Measurements from ENCODE around the gene BCL2L14. TPM values are rescaled to one million over a fixed set of nuclear protein-coding genes. Genes with fewer than 3 reads are reported as not detected.

Gene BCL2L14
- total RNA-seq, 1 experiment from 2014 or later = 0.30 TPM

DNA sequence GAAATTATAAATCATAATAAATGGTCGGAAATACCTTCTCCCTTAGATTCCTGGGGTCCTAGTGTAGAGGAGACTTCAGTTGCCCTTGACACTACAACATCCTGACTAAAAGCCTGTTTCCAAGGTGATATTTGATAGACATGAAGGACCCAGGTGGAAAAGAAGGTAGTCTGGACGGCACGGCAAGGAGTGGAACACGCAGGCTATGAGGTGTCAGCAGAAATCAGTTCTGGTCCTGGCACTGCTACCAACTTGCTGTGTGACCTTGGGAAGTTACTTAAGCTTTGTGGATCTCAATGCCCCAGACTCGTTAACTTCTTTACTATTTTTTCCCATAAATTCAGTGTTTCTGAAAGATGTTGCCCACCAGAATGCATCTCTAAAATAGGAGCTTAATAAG is 36.9 kb upstream of the BCL2L14 start:
- intact Hi-C loops (cut with micrococcal nuclease) = loop anchor here (1.0 to 10.0 kb wide), 5 partner anchors 299 to 1263 kb away; no protein-coding TSS in a partner anchor
- no peak for DNase-seq (ENCODE audit: low read depth, low spot score)
- TF ChIP-seq, protein P1, sequence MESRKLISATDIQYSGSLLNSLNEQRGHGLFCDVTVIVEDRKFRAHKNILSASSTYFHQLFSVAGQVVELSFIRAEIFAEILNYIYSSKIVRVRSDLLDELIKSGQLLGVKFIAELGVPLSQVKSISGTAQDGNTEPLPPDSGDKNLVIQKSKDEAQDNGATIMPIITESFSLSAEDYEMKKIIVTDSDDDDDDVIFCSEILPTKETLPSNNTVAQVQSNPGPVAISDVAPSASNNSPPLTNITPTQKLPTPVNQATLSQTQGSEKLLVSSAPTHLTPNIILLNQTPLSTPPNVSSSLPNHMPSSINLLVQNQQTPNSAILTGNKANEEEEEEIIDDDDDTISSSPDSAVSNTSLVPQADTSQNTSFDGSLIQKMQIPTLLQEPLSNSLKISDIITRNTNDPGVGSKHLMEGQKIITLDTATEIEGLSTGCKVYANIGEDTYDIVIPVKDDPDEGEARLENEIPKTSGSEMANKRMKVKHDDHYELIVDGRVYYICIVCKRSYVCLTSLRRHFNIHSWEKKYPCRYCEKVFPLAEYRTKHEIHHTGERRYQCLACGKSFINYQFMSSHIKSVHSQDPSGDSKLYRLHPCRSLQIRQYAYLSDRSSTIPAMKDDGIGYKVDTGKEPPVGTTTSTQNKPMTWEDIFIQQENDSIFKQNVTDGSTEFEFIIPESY (IDR thresholded peaks at IDR 0.05; ENCODE audit: extremely low read depth, insufficient replicate concordance, low read length) = no peak
- no peak for TF ChIP-seq EZH2phosphoT487 (IDR thresholded peaks at IDR 0.05; ENCODE audit: borderline replicate concordance)
- Histone ChIP-seq H3K79me2 (ENCODE audit: insufficient read depth, low read length) (no peaks in the 10 kb centered on the region), H3K27ac (ENCODE audit: low read depth, low read length) (no peak overlapping the region), H3K4me3 (replicated peaks in 1 of 2; ENCODE audit: low read depth in 1 of 2, low read length in 2 of 2) (no peak overlapping the region), H3K9me2 (ENCODE audit: insufficient read depth) (no peaks in the 10 kb centered on the region), H3K4me2 (ENCODE audit: low read length) (no peak overlapping the region), H3K9ac (ENCODE audit: low read length) (no peak overlapping the region), H3K27me3 (ENCODE audit: insufficient read depth, low read length) (no peaks in the 10 kb centered on the region), H3K36me3 (ENCODE audit: control insufficient read depth in 1 of 2, insufficient read depth in 2 of 2, low read length in 2 of 2) (no peaks in the 10 kb centered on the region), H3K9me3 (ENCODE audit: control insufficient read depth in 1 of 2, insufficient read depth in 1 of 2, low read depth in 1 of 2, low read length in 2 of 2) (no peaks in the 10 kb centered on the region), H4K20me1 (ENCODE audit: insufficient read depth) (no peaks in the 10 kb centered on the region), H2AFZ (ENCODE audit: low read depth, low read length, poor library complexity, severe bottlenecking) (no peak overlapping the region), H3K4me1 (ENCODE audit: control insufficient read depth in 1 of 2, insufficient read depth in 2 of 2, low read length in 2 of 2) (peaks cover 0 to 6% of the 10 kb centered on the region in 2 experiments; a peak in 2 of 4 replicates)
- CTCF ChIA-PET = interaction anchor here (1.1 to 3.6 kb wide), 8 partner anchors 8 to 1263 kb away, joined by 3 to 88 read pairs (median 6); no protein-coding TSS in a partner anchor
- BruUV-seq (replicated peaks) = no TSS peak
- POLR2A ChIA-PET = interaction anchor here (1.8 kb wide), 1 partner anchor 453 kb away, joined by 8 read pairs; no protein-coding TSS in a partner anchor
- RAD21 ChIA-PET (ENCODE audit: low non-redundant PET in 1 of 2, low total read pairs in 2 of 2, uncharacterized antibody in 2 of 2, unreplicated experiment in 2 of 2) = interaction anchor here (0.6 to 2.0 kb wide), 9 partner anchors 17 to 1283 kb away, joined by 3 to 8 read pairs (median 4); no protein-coding TSS in a partner anchor
- ATAC-seq = no peak

DNA sequence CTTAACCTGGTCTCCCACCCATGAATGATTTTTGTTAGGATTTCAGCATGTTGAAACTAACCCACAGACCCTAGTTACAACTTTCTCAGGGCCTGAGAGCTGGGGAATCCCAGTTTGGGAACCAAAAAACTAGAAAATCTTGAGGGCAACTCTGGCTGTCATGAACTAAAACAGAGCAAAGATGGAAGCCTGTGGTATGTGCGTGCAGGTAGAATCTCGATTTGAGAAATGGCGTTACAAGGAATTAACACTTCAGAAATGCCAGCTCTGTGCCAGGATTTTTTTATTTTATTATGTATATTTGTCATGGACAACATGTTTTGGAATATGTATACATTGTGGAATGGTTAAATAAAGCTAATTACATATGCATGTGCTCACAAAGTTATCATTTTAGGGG is 36.4 kb upstream of the BCL2L14 start:
- Histone ChIP-seq H3K27ac (ENCODE audit: low read depth, low read length) (no peak overlapping the region), H3K9me2 (ENCODE audit: insufficient read depth) (no peaks in the 10 kb centered on the region), H3K79me2 (ENCODE audit: insufficient read depth, low read length) (no peaks in the 10 kb centered on the region), H3K4me1 (ENCODE audit: control insufficient read depth in 1 of 2, insufficient read depth in 2 of 2, low read length in 2 of 2) (peaks cover 0 to 6% of the 10 kb centered on the region in 2 experiments; a peak in 2 of 4 replicates), H3K9ac (ENCODE audit: low read length) (no peak overlapping the region), H4K20me1 (ENCODE audit: insufficient read depth) (no peaks in the 10 kb centered on the region), H3K9me3 (ENCODE audit: control insufficient read depth in 1 of 2, insufficient read depth in 1 of 2, low read depth in 1 of 2, low read length in 2 of 2) (no peaks in the 10 kb centered on the region), H3K36me3 (ENCODE audit: control insufficient read depth in 1 of 2, insufficient read depth in 2 of 2, low read length in 2 of 2) (no peaks in the 10 kb centered on the region), H3K4me3 (replicated peaks in 1 of 2; ENCODE audit: low read depth in 1 of 2, low read length in 2 of 2) (no peak overlapping the region), H3K4me2 (ENCODE audit: low read length) (no peak overlapping the region), H3K27me3 (ENCODE audit: insufficient read depth, low read length) (no peaks in the 10 kb centered on the region), H2AFZ (ENCODE audit: low read depth, low read length, poor library complexity, severe bottlenecking) (no peak overlapping the region)
- CTCF ChIA-PET = interaction anchor here (2.1 to 3.6 kb wide), 4 partner anchors 293 to 1263 kb away, joined by 13 to 88 read pairs (median 20); no protein-coding TSS in a partner anchor
- RAD21 ChIA-PET (ENCODE audit: low non-redundant PET in 1 of 2, low total read pairs in 2 of 2, uncharacterized antibody in 2 of 2, unreplicated experiment in 2 of 2) = interaction anchor here (0.6 to 2.0 kb wide), 2 partner anchors 451 to 1284 kb away, joined by 3 to 8 read pairs; no protein-coding TSS in a partner anchor
- no peak for ATAC-seq
- no peak for DNase-seq (ENCODE audit: low read depth, low spot score)
- intact Hi-C loops (cut with micrococcal nuclease) = loop anchor here (5.0 to 10.0 kb wide), 2 partner anchors 300 to 537 kb away; no protein-coding TSS in a partner anchor
- POLR2A ChIA-PET = interaction anchor here (1.8 kb wide), 1 partner anchor 454 kb away, joined by 8 read pairs; no protein-coding TSS in a partner anchor
- TF ChIP-seq, protein P2, sequence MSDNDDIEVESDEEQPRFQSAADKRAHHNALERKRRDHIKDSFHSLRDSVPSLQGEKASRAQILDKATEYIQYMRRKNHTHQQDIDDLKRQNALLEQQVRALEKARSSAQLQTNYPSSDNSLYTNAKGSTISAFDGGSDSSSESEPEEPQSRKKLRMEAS (IDR thresholded peaks at IDR 0.05) = no peak
- TF ChIP-seq ELF1 (IDR thresholded peaks at IDR 0.05; ENCODE audit: borderline replicate concordance, low read depth) (no peak), ZFX (IDR thresholded peaks at IDR 0.05) (no peak), FOSL1 (IDR thresholded peaks at IDR 0.05; ENCODE audit: low read depth) (no peak), SP1 (IDR thresholded peaks at IDR 0.05; ENCODE audit: low read depth) (no peak), RAD21 (IDR thresholded peaks at IDR 0.05; ENCODE audit: low read depth) (no peak), EZH2phosphoT487 (IDR thresholded peaks at IDR 0.05; ENCODE audit: borderline replicate concordance) (no peak), SIN3A (IDR thresholded peaks at IDR 0.05; ENCODE audit: low read depth) (no peak), ZNF274 (IDR thresholded peaks at IDR 0.05; ENCODE audit: low read depth, low read length) (no peak), JUND (IDR thresholded peaks at IDR 0.05) (no peak), YY1 (IDR thresholded peaks at IDR 0.05; ENCODE audit: extremely low read depth, insufficient replicate concordance, low read depth, low read length) (no peak)
- TF ChIP-seq, protein P3, sequence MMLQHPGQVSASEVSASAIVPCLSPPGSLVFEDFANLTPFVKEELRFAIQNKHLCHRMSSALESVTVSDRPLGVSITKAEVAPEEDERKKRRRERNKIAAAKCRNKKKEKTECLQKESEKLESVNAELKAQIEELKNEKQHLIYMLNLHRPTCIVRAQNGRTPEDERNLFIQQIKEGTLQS (IDR thresholded peaks at IDR 0.05) = no peak
- TF ChIP-seq, protein P4, sequence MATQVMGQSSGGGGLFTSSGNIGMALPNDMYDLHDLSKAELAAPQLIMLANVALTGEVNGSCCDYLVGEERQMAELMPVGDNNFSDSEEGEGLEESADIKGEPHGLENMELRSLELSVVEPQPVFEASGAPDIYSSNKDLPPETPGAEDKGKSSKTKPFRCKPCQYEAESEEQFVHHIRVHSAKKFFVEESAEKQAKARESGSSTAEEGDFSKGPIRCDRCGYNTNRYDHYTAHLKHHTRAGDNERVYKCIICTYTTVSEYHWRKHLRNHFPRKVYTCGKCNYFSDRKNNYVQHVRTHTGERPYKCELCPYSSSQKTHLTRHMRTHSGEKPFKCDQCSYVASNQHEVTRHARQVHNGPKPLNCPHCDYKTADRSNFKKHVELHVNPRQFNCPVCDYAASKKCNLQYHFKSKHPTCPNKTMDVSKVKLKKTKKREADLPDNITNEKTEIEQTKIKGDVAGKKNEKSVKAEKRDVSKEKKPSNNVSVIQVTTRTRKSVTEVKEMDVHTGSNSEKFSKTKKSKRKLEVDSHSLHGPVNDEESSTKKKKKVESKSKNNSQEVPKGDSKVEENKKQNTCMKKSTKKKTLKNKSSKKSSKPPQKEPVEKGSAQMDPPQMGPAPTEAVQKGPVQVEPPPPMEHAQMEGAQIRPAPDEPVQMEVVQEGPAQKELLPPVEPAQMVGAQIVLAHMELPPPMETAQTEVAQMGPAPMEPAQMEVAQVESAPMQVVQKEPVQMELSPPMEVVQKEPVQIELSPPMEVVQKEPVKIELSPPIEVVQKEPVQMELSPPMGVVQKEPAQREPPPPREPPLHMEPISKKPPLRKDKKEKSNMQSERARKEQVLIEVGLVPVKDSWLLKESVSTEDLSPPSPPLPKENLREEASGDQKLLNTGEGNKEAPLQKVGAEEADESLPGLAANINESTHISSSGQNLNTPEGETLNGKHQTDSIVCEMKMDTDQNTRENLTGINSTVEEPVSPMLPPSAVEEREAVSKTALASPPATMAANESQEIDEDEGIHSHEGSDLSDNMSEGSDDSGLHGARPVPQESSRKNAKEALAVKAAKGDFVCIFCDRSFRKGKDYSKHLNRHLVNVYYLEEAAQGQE (IDR thresholded peaks at IDR 0.05; ENCODE audit: low read depth) = no peak
- no TSS peak for BruUV-seq (replicated peaks)

Data from HCT116 (cell line).